PC-3 (cell line): ENCODE data around the gene GABPA. TPM values are rescaled to one million over a fixed set of nuclear protein-coding genes. Genes with fewer than 3 reads are reported as not detected.
A peak's percentile ranks its signal among the peaks of the same experiment; 100 is the strongest.

Source experiments
- ATAC-seq: fragments of 200-7000 bp; cut with Tn5 transposase; 2 replicates; pipeline ENCODE4 v1.9.1; 2020; ENCODE audit warnings: mild to moderate bottlenecking, moderate library complexity
- Bru-seq: library from RNA; stranded (reverse); fragments of 400-500 nt; gene quantifications from one replicate; lab custom pipeline; 2021; lab: Mats Ljungman, UMichigan
- BruChase-seq, 2 experiments: library from RNA; stranded (reverse); fragments of 400-500 nt; gene quantifications; one replicate each; lab custom pipeline; 2021; lab: Mats Ljungman, UMichigan
- BruUV-seq: library from RNA; stranded (reverse); fragments of 400-500 nt; replicated peaks from 2 replicates; lab custom pipeline; 2021; lab: Mats Ljungman, UMichigan
- CTCF ChIA-PET: fragments of 300-600 bp; sonication (Branson Sonifier 250); formaldehyde crosslinking; loops from one replicate; lab custom pipeline; 2022; ENCODE audit warnings: antibody characterized with exemption; lab: Charles Lee
- POLR2A ChIA-PET: fragments of 300-600 bp; sonication (Branson Sonifier 250); formaldehyde crosslinking; loops from one replicate; lab custom pipeline; 2022; ENCODE audit warnings: antibody characterized with exemption; ENCODE audit not compliant: unreplicated experiment; lab: Charles Lee
- DNase-seq: peaks from one replicate; pipeline ENCODE4 v3.0.0-alpha.2; 2015
- H2AFZ ChIP-seq: fragments of 300-600 bp; sonication (generic); 2 replicates; pipeline ENCODE4 v1.6.0; 2016; ENCODE audit warnings: antibody characterized with exemption, low read length
- H3F3A ChIP-seq: fragments of 300-600 bp; sonication (generic); one replicate; pipeline ENCODE4 v1.6.0; 2017; ENCODE audit warnings: antibody characterized with exemption, low read length, control low read depth, mild to moderate bottlenecking; ENCODE audit not compliant: unreplicated experiment
- H3K27ac ChIP-seq: fragments of 300-600 bp; sonication (generic); 2 replicates; pipeline ENCODE4 v1.5.1; 2016; ENCODE audit warnings: mild to moderate bottlenecking, low read length
- H3K27me3 ChIP-seq: fragments of 300-600 bp; sonication (generic); 2 replicates; pipeline ENCODE4 v1.6.1; 2016; ENCODE audit warnings: low read length, mixed read lengths
- H3K36me3 ChIP-seq: fragments of 300-600 bp; sonication (generic); 2 replicates; pipeline ENCODE4 v1.6.1; 2016; ENCODE audit warnings: low read depth, mixed run types, low read length, mixed read lengths
- H3K4me1 ChIP-seq: fragments of 300-600 bp; sonication (generic); 2 replicates; pipeline ENCODE4 v1.5.1; 2016; ENCODE audit warnings: low read length; ENCODE audit not compliant: insufficient read depth
- H3K4me2 ChIP-seq: fragments of 300-600 bp; sonication (generic); 2 replicates; pipeline ENCODE4 v1.6.0; 2016; ENCODE audit warnings: low read length
- H3K4me3 ChIP-seq: fragments of 300-600 bp; sonication (generic); 2 replicates; pipeline ENCODE4 v1.5.1; 2016; ENCODE audit warnings: mild to moderate bottlenecking, low read length, mixed read lengths
- H3K79me2 ChIP-seq: fragments of 300-600 bp; sonication (generic); 2 replicates; pipeline ENCODE4 v1.6.1; 2017; ENCODE audit warnings: low read length, mixed read lengths
- H3K9ac ChIP-seq: fragments of 300-600 bp; sonication (generic); 2 replicates; pipeline ENCODE4 v1.6.0; 2016; ENCODE audit warnings: mild to moderate bottlenecking, low read length
- H3K9me2 ChIP-seq: fragments of 300-600 bp; sonication (generic); replicated peaks from 2 replicates; pipeline ENCODE4 v1.6.1; 2016; ENCODE audit warnings: mixed run types, low read length, mixed read lengths
- H3K9me3 ChIP-seq: fragments of 300-600 bp; sonication (generic); 2 replicates; pipeline ENCODE4 v1.6.1; 2016; ENCODE audit warnings: low read length, mixed read lengths
- H4K20me1 ChIP-seq: fragments of 300-600 bp; sonication (generic); 2 replicates; pipeline ENCODE4 v1.6.1; 2016; ENCODE audit warnings: low read length, mixed read lengths
- CTCF ChIP-seq: fragments of 300-600 bp; sonication (generic); conservative IDR thresholded peaks from 2 replicates; pipeline ENCODE4 v1.5.1; 2017; ENCODE audit warnings: antibody characterized with exemption, low read depth, mild to moderate bottlenecking, low read length
- EZH2 ChIP-seq: fragments of 300-600 bp; sonication (generic); IDR thresholded peaks from one replicate; pipeline ENCODE4 v1.6.1; 2017; ENCODE audit warnings: antibody characterized with exemption, mild to moderate bottlenecking, low read length; ENCODE audit not compliant: unreplicated experiment
- EZH2phosphoT487 ChIP-seq: fragments of 300-600 bp; sonication (generic); IDR thresholded peaks from 2 replicates; pipeline ENCODE4 v1.6.1; 2018; ENCODE audit warnings: mild to moderate bottlenecking, antibody characterized with exemption, low read length, borderline replicate concordance
- intact Hi-C: fragments of 100-400 bp; cut with micrococcal nuclease; formaldehyde crosslinking; loops from 2 replicates; pipeline ENCODE4 v1.9.0; 2023
- long read RNA-seq: library from polyadenylated mRNA; unstranded; transcript quantifications from one replicate; pipeline ENCODE4 v2.0.0, GENCODE V29; 2021; ENCODE audit not compliant: unreplicated experiment
- total RNA-seq: library from RNA; depleted of rRNA; stranded (reverse); fragments of >200 nt; gene quantifications from 2 replicates; pipeline ENCODE4 v1.2.3, GENCODE V29; 2014; rRNA removed

The GABPA gene
- total RNA-seq (19.0 and 19.9 TPM in 2 replicates), Bru-seq, nascent RNA (percentile 84 among the genes with signal in this experiment), BruChase-seq, experiment 1, labeled RNA remaining after a 6-hour chase (percentile 91 among the genes with signal in this experiment), BruChase-seq, experiment 2, labeled RNA remaining after a 2-hour chase (percentile 91 among the genes with signal in this experiment)
- long read RNA-seq, full-length matches to known transcripts, result 81 of 128 reads
- long read RNA-seq, partial matches to known transcripts, result 3 of 128 reads
- long read RNA-seq, other reads (novel, unspliced or antisense), result 44 of 128 reads

- no peaks in the 10 kb centered on the region for H3K27me3 ChIP-seq
- DNase-seq, result peak; percentile 98
- peaks cover 5% of the 10 kb centered on the region; the same call in 1 of the 2 replicates for H4K20me1 ChIP-seq
- TF ChIP-seq CTCF (no peak), EZH2phosphoT487 (no peak), EZH2 (no peak)
- H3K9ac ChIP-seq, result peak within 1 kb of the TSS; percentile 99
- peak within 1 kb of the TSS; percentile 94 for H3K4me2 ChIP-seq
- H3K36me3 ChIP-seq, result peaks cover 1% of the 10 kb centered on the region; the same call in 1 of the 2 replicates
- H3F3A ChIP-seq, result no peaks in the 10 kb centered on the region
- intact Hi-C loops, result loop anchor here (1.0 to 10.0 kb wide), 2 partner anchors 127 to 130 kb away; no protein-coding TSS in a partner anchor
- H3K27ac ChIP-seq, result peak within 1 kb of the TSS; percentile 97
- peak; percentile 90 for ATAC-seq
- H3K9me2 ChIP-seq, result no peaks in the 10 kb centered on the region
- no peaks in the 10 kb centered on the region for H3K9me3 ChIP-seq
- peak within 1 kb of the TSS; percentile 90 for H2AFZ ChIP-seq
- H3K79me2 ChIP-seq, result peaks cover 89% of the 10 kb centered on the region
- H3K4me1 ChIP-seq, result peaks cover 18% of the 10 kb centered on the region; the same call in 1 of the 2 replicates
- BruUV-seq, result no TSS peak
- ChIA-PET POLR2A (no interaction called here), CTCF (no interaction called here)
- peak within 1 kb of the TSS; percentile 93 for H3K4me3 ChIP-seq
Measured at GRCh38 chr21:25734904-25735645, at the start of gene GABPA, which contains the start of gene ATP5PF. Gene GABPA, plus strand, starts transcription at chr21:25734972. Its CDS starts 6,627 bp downstream, at chr21:25741599. Gene ATP5PF, minus strand, starts transcription at chr21:25734904. Its CDS starts 5,110 bp downstream, at chr21:25729794.

GRCh38 chr21:25687787-25688186 lies 47.0 kb upstream of the GABPA start:
- Histone ChIP-seq H3K4me2 (no peak overlapping the region), H3K4me3 (no peak overlapping the region), H3K27ac (no peak overlapping the region), H3K27me3 (no peaks in the 10 kb centered on the region), H3F3A (no peaks in the 10 kb centered on the region), H3K36me3 (no peaks in the 10 kb centered on the region), H3K9ac (no peak overlapping the region), H3K9me3 (no peaks in the 10 kb centered on the region), H2AFZ (no peak overlapping the region), H4K20me1 (no peaks in the 10 kb centered on the region), H3K79me2 (no peaks in the 10 kb centered on the region), H3K4me1 (no peaks in the 10 kb centered on the region), H3K9me2 (no peaks in the 10 kb centered on the region)
- ATAC-seq (no peak), DNase-seq (no peak)
- ChIA-PET POLR2A (no interaction called here), CTCF (no interaction called here)
- no TSS peak for BruUV-seq
- TF ChIP-seq EZH2 (no peak), CTCF (no peak), EZH2phosphoT487 (no peak)
- intact Hi-C loops, result no loop called here
